IMR-90 (cell line): ENCODE results near the gene CDH13. TPM values are rescaled to one million over a fixed set of nuclear protein-coding genes. Genes with fewer than 3 reads are reported as not detected.

ENCODE experiments used
- ATAC-seq: fragments of 200-7000 bp; cut with Tn5 transposase; 2 replicates; pipeline ENCODE4 v1.9.1; 2020; ENCODE audit warnings: low read depth, mild to moderate bottlenecking, moderate library complexity
- BruUV-seq: library from RNA; stranded (reverse); fragments of 400-500 nt; replicated peaks from 2 replicates; lab custom pipeline; 2021; lab: Mats Ljungman, UMichigan
- CTCF ChIA-PET: fragments of 300-600 bp; formaldehyde crosslinking; extraction: SDS; loops from one replicate; lab custom pipeline; 2021; ENCODE audit warnings: antibody characterized with exemption; lab: Yijun Ruan, JAX
- POLR2A ChIA-PET: fragments of 300-600 bp; sonication (Branson Sonifier 250); formaldehyde crosslinking; loops from one replicate; lab custom pipeline; 2022; ENCODE audit warnings: antibody characterized with exemption; ENCODE audit not compliant: unreplicated experiment; lab: Charles Lee
- DNase-seq: peaks from one replicate; pipeline ENCODE4 v3.0.0; 2013
- H2AFZ ChIP-seq: replicated peaks from 2 replicates; pipeline ENCODE3; 2013; ENCODE audit warnings: low read length, mild to moderate bottlenecking; ENCODE audit not compliant: poor library complexity
- H2AK5ac ChIP-seq: 2 replicates; pipeline ENCODE4 v1.6.1; 2013; ENCODE audit warnings: low read depth, low read length, inconsistent platforms
- H2AK9ac ChIP-seq: replicated peaks from 2 replicates; pipeline ENCODE3; 2013; ENCODE audit warnings: mild to moderate bottlenecking, low read depth, low read length, moderate library complexity; ENCODE audit not compliant: poor library complexity
- H2BK120ac ChIP-seq: 2 replicates; pipeline ENCODE4 v1.6.1; 2013; ENCODE audit warnings: low read depth, low read length, inconsistent platforms
- H2BK15ac ChIP-seq: 3 replicates; pipeline ENCODE4 v1.6.1; 2013; ENCODE audit warnings: low read depth, low read length, inconsistent platforms
- H2BK20ac ChIP-seq: 2 replicates; pipeline ENCODE4 v1.6.1; 2013; ENCODE audit warnings: low read depth, mild to moderate bottlenecking, inconsistent platforms, low read length, moderate library complexity
- H2BK5ac ChIP-seq: 2 replicates; pipeline ENCODE4 v1.6.1; 2013; ENCODE audit warnings: mild to moderate bottlenecking, low read depth, low read length, inconsistent platforms; ENCODE audit not compliant: poor library complexity, severe bottlenecking
- H3K14ac ChIP-seq: replicated peaks from 2 replicates; pipeline ENCODE4 v1.6.1; 2013; ENCODE audit warnings: low read depth, low read length, inconsistent platforms
- H3K18ac ChIP-seq: 2 replicates; pipeline ENCODE4 v1.6.1; 2013; ENCODE audit warnings: low read depth, low read length, control low read depth
- H3K23ac ChIP-seq: 2 replicates; pipeline ENCODE4 v1.6.1; 2013; ENCODE audit warnings: low read depth, low read length, inconsistent platforms
- H3K27ac ChIP-seq: 2 replicates; pipeline ENCODE4 v1.5.1; 2013; ENCODE audit warnings: mild to moderate bottlenecking, control low read depth, low read length; ENCODE audit not compliant: insufficient read depth
- H3K27me3 ChIP-seq: 2 replicates; pipeline ENCODE4 v1.6.1; 2013; ENCODE audit warnings: low read length; ENCODE audit not compliant: control insufficient read depth, insufficient read depth
- H3K36me3 ChIP-seq: 2 replicates; pipeline ENCODE4 v1.6.1; 2013; ENCODE audit warnings: low read length, mixed read lengths; ENCODE audit not compliant: control insufficient read depth, insufficient read depth
- H3K4ac ChIP-seq: 2 replicates; pipeline ENCODE4 v1.6.1; 2013; ENCODE audit warnings: low read depth, low read length, inconsistent platforms
- H3K4me1 ChIP-seq: 2 replicates; pipeline ENCODE4 v1.6.1; 2013; ENCODE audit warnings: low read length, mixed read lengths; ENCODE audit not compliant: control insufficient read depth, insufficient read depth
- H3K4me2 ChIP-seq: 2 replicates; pipeline ENCODE4 v1.6.1; 2013; ENCODE audit warnings: low read depth, mild to moderate bottlenecking, control low read depth, low read length, moderate library complexity
- H3K4me3 ChIP-seq: 2 replicates; pipeline ENCODE4 v1.5.1; 2013; ENCODE audit warnings: low read depth, mild to moderate bottlenecking, control low read depth, low read length, moderate library complexity; ENCODE audit not compliant: insufficient read depth
- H3K56ac ChIP-seq: 2 replicates; pipeline ENCODE4 v1.6.1; 2013; ENCODE audit warnings: low read length, inconsistent platforms; ENCODE audit not compliant: insufficient read depth; ENCODE audit errors: extremely low read depth
- H3K79me1 ChIP-seq, 2 experiments: 2 replicates each; pipeline ENCODE4 v1.6.1; 2013; ENCODE audit warnings: low read length in 2 of 2, inconsistent platforms in 1 of 2, low read depth in 1 of 2
- H3K9ac ChIP-seq: 2 replicates; pipeline ENCODE4 v1.6.1; 2013; ENCODE audit warnings: low read depth, low read length, control low read depth
- H3K9me1 ChIP-seq: 2 replicates; pipeline ENCODE4 v1.6.1; 2013; ENCODE audit warnings: low read length, inconsistent platforms; ENCODE audit not compliant: insufficient read depth
- H3K9me3 ChIP-seq: 2 replicates; pipeline ENCODE4 v1.6.1; 2013; ENCODE audit warnings: low read length; ENCODE audit not compliant: control insufficient read depth, insufficient read depth
- H4K20me1 ChIP-seq: 2 replicates; pipeline ENCODE4 v1.6.1; 2013; ENCODE audit warnings: low read length, inconsistent platforms; ENCODE audit not compliant: insufficient read depth
- H4K5ac ChIP-seq: 2 replicates; pipeline ENCODE4 v1.6.1; 2013; ENCODE audit warnings: mild to moderate bottlenecking, low read depth, low read length, control low read depth
- H4K8ac ChIP-seq, 2 experiments: 2 replicates each; pipeline ENCODE4 v1.6.1; 2013; ENCODE audit warnings: low read depth in 2 of 2, low read length in 2 of 2, control low read depth in 1 of 2, inconsistent platforms in 1 of 2
- H4K91ac ChIP-seq: 2 replicates; pipeline ENCODE4 v1.6.1; 2013; ENCODE audit warnings: low read depth, low read length, inconsistent platforms; ENCODE audit not compliant: insufficient read depth
- CHD1 ChIP-seq: IDR thresholded peaks from 2 replicates; pipeline ENCODE4 v1.6.1; 2012; ENCODE audit warnings: low read depth, low read length, improper control_type of control experiment
- CTCF ChIP-seq: conservative IDR thresholded peaks from 2 replicates; pipeline ENCODE4 v1.5.1; 2012; ENCODE audit warnings: mild to moderate bottlenecking, low read depth, low read length, improper control_type of control experiment
- ELK1 ChIP-seq: fragments of 150-350 bp; IDR thresholded peaks from 2 replicates; pipeline ENCODE4 v1.6.1; 2016; ENCODE audit warnings: low read depth, mild to moderate bottlenecking, low read length, moderate library complexity, borderline replicate concordance
- FOS ChIP-seq: fragments of 150-350 bp; IDR thresholded peaks from 2 replicates; pipeline ENCODE4 v1.6.1; 2016; ENCODE audit warnings: low read depth, low read length
- MAZ ChIP-seq: IDR thresholded peaks from 2 replicates; pipeline ENCODE4 v1.6.1; 2012; ENCODE audit warnings: low read depth, mild to moderate bottlenecking, low read length, improper control_type of control experiment, moderate library complexity, borderline replicate concordance
- POLR2A ChIP-seq: IDR thresholded peaks from 2 replicates; pipeline ENCODE4 v1.6.1; 2012; ENCODE audit warnings: mild to moderate bottlenecking, low read depth, low read length
- RAD21 ChIP-seq: IDR thresholded peaks from 2 replicates; pipeline ENCODE4 v1.6.1; 2012; ENCODE audit warnings: low read length, improper control_type of control experiment
- RFX5 ChIP-seq: IDR thresholded peaks from 2 replicates; pipeline ENCODE4 v1.8.0; 2012; ENCODE audit warnings: low read depth, mild to moderate bottlenecking, low read length, moderate library complexity
- SMC3 ChIP-seq: fragments of 150-350 bp; IDR thresholded peaks from 2 replicates; pipeline ENCODE4 v1.6.1; 2016; ENCODE audit warnings: low read depth, mild to moderate bottlenecking, antibody characterized with exemption, low read length, moderate library complexity
- USF2 ChIP-seq: fragments of 150-350 bp; IDR thresholded peaks from 2 replicates; pipeline ENCODE4 v1.6.1; 2017; ENCODE audit warnings: mild to moderate bottlenecking, antibody characterized with exemption, low read length, low read depth
- WGBS, 2 experiments: methylation state at CpG; one replicate each; pipeline versions ENCODE4 v1.1.5 to v1.1.7; 2013; ENCODE audit warnings: missing lambda C conversion rate in 2 of 2; ENCODE audit not compliant: insufficient read length in 1 of 2; ENCODE audit errors: extremely low coverage in 2 of 2; 5-methylcytosine and 5-hydroxymethylcytosine counted together
- dilution Hi-C: fragments of 300-500 bp; cut with HindIII; formaldehyde crosslinking; loops from one replicate; pipeline ENCODE4 v1.14.3; 2018; ENCODE audit warnings: low sequenced_read_pairs; ENCODE audit not compliant: unreplicated experiment
- in situ Hi-C: fragments of 300-500 bp; cut with MboI; formaldehyde crosslinking; loops from 3 replicates; pipeline ENCODE4 v1.14.3; 2019; ENCODE audit warnings: low sequenced_read_pairs, inconsistent platforms, mixed read lengths
- intact Hi-C: fragments of 100-400 bp; cut with micrococcal nuclease; formaldehyde crosslinking; loops from 2 replicates; pipeline ENCODE4 v1.10.0; 2022
- polyA plus RNA-seq, 3 experiments: library from polyadenylated mRNA; depleted of rRNA; stranded (reverse); fragments of >200 nt; gene quantifications; 2 replicates each; pipeline ENCODE4 v1.2.3, GENCODE V29; 2012; ENCODE audit warnings: low replicate concordance in 1 of 3
- total RNA-seq: library from RNA; depleted of rRNA; stranded (reverse); fragments of >200 nt; gene quantifications from 2 replicates; pipeline ENCODE4 v1.2.3, GENCODE V29; 2012

Gene CDH13
- total and polyA plus RNA-seq, 2 of the 4 experiments (the other 2 are of a cell fraction) = 61.6 to 74.7 TPM

GRCh38 chr16:82630688-82631087, 3.9 kb downstream of the CDH13 start:
- H3K4me3 ChIP-seq = no peak overlapping the region
- intact Hi-C loops = loop anchor here (1.0 to 10.0 kb wide), 5 partner anchors 107 to 585 kb away; no protein-coding TSS in a partner anchor

More at GRCh38 chr16:82630688-82631087, 3.9 kb downstream of the CDH13 start:
- Histone ChIP-seq H3K4ac (peak overlapping the region; percentile 67; the same call in 1 of the 2 replicates), H3K9ac (no peak overlapping the region), H3K4me2 (peak overlapping the region; percentile 66; the same call in 1 of the 2 replicates), H2AK5ac (peak overlapping the region; percentile 62; the same call in 1 of the 2 replicates), H3K14ac (no peak overlapping the region; the same call in 1 of the 2 replicates), H3K56ac (no peak overlapping the region), H3K18ac (peak overlapping the region; percentile 17; the same call in 1 of the 2 replicates), H3K23ac (0 out of 2 replicates have a peak overlapping the region, but pooled peaks have one; percentile 15), H3K27ac (no peak overlapping the region), H3K36me3 (no peaks in the 10 kb centered on the region), H2BK120ac (peak overlapping the region; percentile 76), H4K20me1 (no peaks in the 10 kb centered on the region), H4K5ac (no peak overlapping the region), H3K9me1 (peaks cover 32% of the 10 kb centered on the region), H2BK5ac (peak overlapping the region; percentile 57), H2BK15ac (peak overlapping the region; percentile 38; the same call in 2 of the 3 replicates), H3K27me3 (no peaks in the 10 kb centered on the region), H3K4me1 (peaks cover 26% of the 10 kb centered on the region), H2AK9ac (no peak overlapping the region), H2BK20ac (peak overlapping the region; percentile 72; the same call in 1 of the 2 replicates), H4K91ac (no peak overlapping the region), H3K79me1 (peaks cover 43 to 71% of the 10 kb centered on the region in 2 experiments), H3K9me3 (no peaks in the 10 kb centered on the region), H2AFZ (no peak overlapping the region), H4K8ac (peak overlapping the region in 1 of 2 experiments; percentile 48; a peak in 1 of 4 replicates)
- peak; percentile 56 for TF ChIP-seq CTCF
- no peak for TF ChIP-seq MAZ
- TF ChIP-seq POLR2A = no peak
- no peak for TF ChIP-seq FOS
- peak; percentile 62 for TF ChIP-seq RAD21
- no peak for TF ChIP-seq ELK1
- TF ChIP-seq RFX5 = no peak
- TF ChIP-seq USF2 = no peak
- peak; percentile 21; the same call in 1 of the 2 replicates for TF ChIP-seq SMC3
- no peak for TF ChIP-seq CHD1
- in situ Hi-C loops (no loop called here), dilution Hi-C loops (no loop called here)
- POLR2A ChIA-PET = no interaction called here
- BruUV-seq = no TSS peak
- ATAC-seq = 0 out of 2 replicates have a peak, but pooled peaks have one; percentile 4
- DNase-seq = peak; percentile 60
- CTCF ChIA-PET = interaction anchor here (0.6 to 2.7 kb wide), 5 partner anchors 10 to 720 kb away, joined by 3 to 12 read pairs (median 6); no protein-coding TSS in a partner anchor
- WGBS, 2 experiments = no CpG with 5 or more reads among the region's 3 CpGs
